CD4-positive, alpha-beta T cell (primary cell): Measurements from ENCODE around the gene CRYL1. TPM values are rescaled to one million over a fixed set of nuclear protein-coding genes. Genes with fewer than 3 reads are reported as not detected.

Experiments
- ATAC-seq: fragments of 200-7000 bp; cut with Tn5 transposase; one replicate; pipeline ENCODE4 v1.10.0; 2022; ENCODE audit warnings: mild to moderate bottlenecking; ENCODE audit not compliant: poor library complexity
- CTCF ChIA-PET: fragments of 350-600 bp; sonication (Branson Sonifier 250); formaldehyde crosslinking; loops from one replicate; lab custom pipeline; 2021; ENCODE audit warnings: antibody characterized with exemption, inconsistent platforms; lab: Charles Lee
- POLR2A ChIA-PET: fragments of 350-600 bp; sonication (Branson Sonifier 250); formaldehyde crosslinking; loops from one replicate; lab custom pipeline; 2021; ENCODE audit warnings: antibody characterized with exemption, inconsistent platforms; lab: Charles Lee
- DNase-seq, 14 experiments: peaks; one replicate each; pipeline ENCODE4 v3.0.0-alpha.2; 2013 to 2020; ENCODE audit warnings: mixed read lengths in 2 of 14
- H3K27ac ChIP-seq, 2 donors: one replicate each; pipeline versions ENCODE4 v1.5.1 to v1.7.0; 2013; ENCODE audit warnings: low read length in 2 of 2, low read depth in 1 of 2, mild to moderate bottlenecking in 1 of 2
- H3K27me3 ChIP-seq, 2 experiments: 1 replicate in 1 of 2; 2 replicates in 1 of 2; pipeline versions ENCODE4 v1.6.1 to v1.7.0; 2013; ENCODE audit warnings: low read length in 2 of 2, control low read depth in 1 of 2, mild to moderate bottlenecking in 1 of 2, moderate library complexity in 1 of 2; ENCODE audit not compliant: insufficient read depth in 2 of 2, control insufficient read depth in 1 of 2
- H3K36me3 ChIP-seq: one replicate; pipeline ENCODE4 v1.6.1; 2013; ENCODE audit warnings: low read length, control low read depth; ENCODE audit not compliant: insufficient read depth
- H3K4me1 ChIP-seq: one replicate; pipeline ENCODE4 v1.6.1; 2013; ENCODE audit warnings: low read length, control low read depth; ENCODE audit not compliant: insufficient read depth
- H3K4me3 ChIP-seq: one replicate; pipeline ENCODE4 v1.5.1; 2013; ENCODE audit warnings: mild to moderate bottlenecking, low read length, moderate library complexity
- H3K9me3 ChIP-seq, 2 experiments: 1 replicate in 1 of 2; 2 replicates in 1 of 2; pipeline versions ENCODE4 v1.6.1 to v1.7.0; 2013; ENCODE audit warnings: low read length in 2 of 2, mild to moderate bottlenecking in 2 of 2, control low read depth in 1 of 2, moderate library complexity in 1 of 2; ENCODE audit not compliant: control insufficient read depth in 1 of 2, insufficient read depth in 1 of 2
- H3K27ac Mint-ChIP-seq: one replicate; pipeline ENCODE4 v1.8.0; 2020; ENCODE audit warnings: mixed read lengths
- H3K27me3 Mint-ChIP-seq: one replicate; pipeline ENCODE4 v1.8.0; 2021; ENCODE audit warnings: mixed read lengths
- H3K36me3 Mint-ChIP-seq: one replicate; pipeline ENCODE4 v1.8.0; 2021; ENCODE audit warnings: low read depth, mixed read lengths
- H3K4me1 Mint-ChIP-seq: one replicate; pipeline ENCODE4 v1.8.0; 2021; ENCODE audit warnings: low read depth, mixed read lengths
- H3K4me3 Mint-ChIP-seq: one replicate; pipeline ENCODE4 v1.8.0; 2020; ENCODE audit warnings: mild to moderate bottlenecking, mixed read lengths
- H3K9me3 Mint-ChIP-seq: one replicate; pipeline ENCODE4 v1.8.0; 2020; ENCODE audit warnings: mixed read lengths
- CTCF ChIP-seq: fragments of 200-600 bp; IDR thresholded peaks from one replicate; pipeline ENCODE4 v1.8.0; 2022; ENCODE audit warnings: antibody characterized with exemption, mild to moderate bottlenecking
- intact Hi-C, 2 experiments: fragments of 100-400 bp; cut with DNase I in 1 of 2; cut with micrococcal nuclease in 1 of 2; formaldehyde crosslinking; loops; one replicate each; pipeline versions ENCODE4 v1.15.1 to v1.9.0; 2023 to 2025; cut with DNase I, micrococcal nuclease
- total RNA-seq, 174 experiments: library from RNA in 2 of 174; stranded (reverse) in 2 of 174; gene quantifications; one replicate each; pipeline ENCODE4 v1.2.3 and lab custom pipeline; 2021 to 2026

Gene CRYL1
- total RNA-seq, 2 experiments from 2014 or later = 7.9 to 8.0 TPM

- no peak for ATAC-seq
- no peak for TF ChIP-seq CTCF
- peaks cover 29% of the 10 kb centered on the region for H3K36me3 Mint-ChIP-seq
Measured at GRCh38 chr13:20428666-20429644, 96.7 kb downstream of the CRYL1 start.

GRCh38 chr13:20426766-20427448, 98.8 kb downstream of the CRYL1 start:
- Histone ChIP-seq H3K4me1 (no peaks in the 10 kb centered on the region), H3K36me3 (peaks cover 2% of the 10 kb centered on the region), H3K9me3 (no peaks in the 10 kb centered on the region), H3K4me3 (no peak overlapping the region), H3K27ac (no peak overlapping the region), H3K27me3 (no peaks in the 10 kb centered on the region)
- H3K27me3 Mint-ChIP-seq = no peaks in the 10 kb centered on the region
- TF ChIP-seq CTCF = no peak
- peaks cover 29% of the 10 kb centered on the region for H3K36me3 Mint-ChIP-seq
- intact Hi-C loops = no loop called here
- no peak for DNase-seq
- POLR2A ChIA-PET = no interaction called here
- CTCF ChIA-PET = no interaction called here
- no peaks in the 10 kb centered on the region for H3K9me3 Mint-ChIP-seq
- no peaks in the 10 kb centered on the region for H3K4me1 Mint-ChIP-seq
- no peak overlapping the region for H3K27ac Mint-ChIP-seq
- ATAC-seq = no peak
- H3K4me3 Mint-ChIP-seq = no peak overlapping the region

More at GRCh38 chr13:20428666-20429644, 96.7 kb downstream of the CRYL1 start:
- Histone ChIP-seq H3K27ac (no peak overlapping the region), H3K4me1 (no peaks in the 10 kb centered on the region), H3K27me3 (no peaks in the 10 kb centered on the region), H3K9me3 (no peaks in the 10 kb centered on the region), H3K36me3 (peaks cover 2% of the 10 kb centered on the region), H3K4me3 (no peak overlapping the region)
- intact Hi-C loops = no loop called here
- Mint-ChIP-seq H3K9me3 (no peaks in the 10 kb centered on the region), H3K27me3 (no peaks in the 10 kb centered on the region), H3K27ac (no peak overlapping the region), H3K4me3 (no peak overlapping the region), H3K4me1 (no peaks in the 10 kb centered on the region)
- POLR2A ChIA-PET = no interaction called here
- DNase-seq = no peak
- CTCF ChIA-PET = no interaction called here

GRCh38 chr13:20425819-20426219, 99.8 kb downstream of the CRYL1 start:
- no peaks in the 10 kb centered on the region for H3K9me3 Mint-ChIP-seq
- CTCF ChIA-PET = no interaction called here
- DNase-seq (no peak), ATAC-seq (no peak)
- peaks cover 7% of the 10 kb centered on the region for H3K4me1 Mint-ChIP-seq
- Histone ChIP-seq H3K36me3 (peaks cover 2% of the 10 kb centered on the region), H3K27me3 (no peaks in the 10 kb centered on the region), H3K4me1 (peaks cover under 1% of the 10 kb centered on the region), H3K9me3 (no peaks in the 10 kb centered on the region), H3K27ac (no peak overlapping the region), H3K4me3 (no peak overlapping the region)
- intact Hi-C loops = no loop called here
- peaks cover 27% of the 10 kb centered on the region for H3K36me3 Mint-ChIP-seq
- H3K27ac Mint-ChIP-seq = no peak overlapping the region
- H3K4me3 Mint-ChIP-seq = no peak overlapping the region
- no peak for TF ChIP-seq CTCF
- POLR2A ChIA-PET = no interaction called here
- no peaks in the 10 kb centered on the region for H3K27me3 Mint-ChIP-seq
